ENCODE results near the gene ESCO1. TPM values are rescaled to one million over a fixed set of nuclear protein-coding genes. Genes with fewer than 3 reads are reported as not detected.
"Not testable (repeated sequence)": the region's sequence is repeated elsewhere in the genome, so short reads cannot be mapped to it uniquely, and the experiment has no call there.

The ESCO1 gene
- polyA plus RNA-seq, 1 donor from 2014 or later, result 11.4 TPM

DNA sequence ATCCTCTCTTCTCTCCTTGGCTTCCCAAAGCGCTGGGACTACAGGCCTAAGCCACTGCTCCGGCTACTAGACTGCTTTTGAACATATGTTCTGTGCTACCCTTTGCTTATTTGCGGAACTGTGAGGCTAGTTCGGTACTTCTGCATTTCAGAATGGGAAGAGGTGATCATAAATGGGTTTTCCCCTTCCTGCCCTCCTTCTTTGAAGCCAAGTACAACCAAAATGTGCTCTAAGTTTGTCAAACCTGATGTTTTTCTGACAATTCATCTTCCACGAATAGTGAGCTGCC, 1.7 kb upstream of the ESCO1 start:
- H3K9me3 Mint-ChIP-seq, result peaks cover 0 to 1% (median 0%) of the 10 kb centered on the region in 3 donors
- peaks cover 17 to 33% (median 26%) of the 10 kb centered on the region in 3 donors for H3K4me1 Mint-ChIP-seq
- peaks cover 1% of the 10 kb centered on the region for H3K27me3 Mint-ChIP-seq
- peak overlapping the region; percentile 98 to 100 (median 99) for H3K27ac Mint-ChIP-seq
- peak overlapping the region; percentile 61 to 96 (median 76) for H3K4me3 Mint-ChIP-seq
- H3K36me3 Mint-ChIP-seq, result no peaks in the 10 kb centered on the region

DNA sequence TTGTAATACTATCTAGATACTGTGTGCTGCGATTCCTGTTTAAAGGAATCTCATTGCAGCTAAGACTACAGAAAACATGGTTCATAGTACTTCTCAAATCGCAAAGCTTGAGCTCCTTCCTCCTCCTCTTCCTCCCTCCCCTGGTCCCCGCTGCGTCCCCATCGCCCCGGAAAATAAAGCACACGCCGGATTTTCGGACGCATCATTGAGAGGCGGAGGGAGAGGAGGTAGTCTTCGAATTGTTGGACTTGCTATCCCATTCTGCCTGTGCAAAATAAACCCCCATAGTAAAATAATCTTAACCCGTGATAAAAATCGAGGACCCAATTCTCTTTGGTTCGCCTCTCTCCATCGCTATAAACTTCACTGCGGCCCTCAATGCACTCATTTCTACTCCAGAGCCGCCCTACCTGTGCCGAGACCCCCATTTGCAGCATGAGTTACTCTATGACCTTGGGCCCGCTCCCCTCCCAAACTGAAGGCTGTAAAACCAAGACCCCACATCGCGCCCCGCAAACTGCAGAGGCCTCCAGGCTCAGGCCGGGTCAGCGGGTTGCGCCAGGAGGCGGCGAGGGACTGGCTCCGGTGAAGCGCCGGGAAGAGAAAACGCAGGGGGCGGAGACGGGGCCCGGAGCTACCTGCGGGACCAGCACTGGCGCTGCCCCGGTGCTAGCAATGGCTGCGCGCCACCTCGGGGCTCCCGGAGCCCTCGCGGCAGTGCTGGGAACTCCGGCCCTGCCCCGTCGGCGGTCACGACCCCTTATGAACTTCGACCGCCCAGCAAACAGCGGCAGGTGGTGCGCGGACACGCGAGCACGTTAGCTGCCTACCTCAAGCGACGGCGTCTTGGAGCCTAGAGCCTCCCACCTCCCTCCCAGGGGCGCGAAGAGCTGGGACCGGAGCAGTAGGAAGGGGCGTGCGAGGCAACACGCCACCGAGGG, 649 bp downstream of the ESCO1 start:
- Mint-ChIP-seq H3K27ac (peak overlapping the region; percentile 98 to 100 (median 99)), H3K4me1 (peaks cover 19 to 34% (median 33%) of the 10 kb centered on the region in 3 donors), H3K27me3 (peaks cover 1% of the 10 kb centered on the region), H3K4me3 (peak overlapping the region; percentile 89 to 97 (median 96)), H3K9me3 (peaks cover 0 to 1% (median 0%) of the 10 kb centered on the region in 3 donors), H3K36me3 (no peaks in the 10 kb centered on the region)

DNA sequence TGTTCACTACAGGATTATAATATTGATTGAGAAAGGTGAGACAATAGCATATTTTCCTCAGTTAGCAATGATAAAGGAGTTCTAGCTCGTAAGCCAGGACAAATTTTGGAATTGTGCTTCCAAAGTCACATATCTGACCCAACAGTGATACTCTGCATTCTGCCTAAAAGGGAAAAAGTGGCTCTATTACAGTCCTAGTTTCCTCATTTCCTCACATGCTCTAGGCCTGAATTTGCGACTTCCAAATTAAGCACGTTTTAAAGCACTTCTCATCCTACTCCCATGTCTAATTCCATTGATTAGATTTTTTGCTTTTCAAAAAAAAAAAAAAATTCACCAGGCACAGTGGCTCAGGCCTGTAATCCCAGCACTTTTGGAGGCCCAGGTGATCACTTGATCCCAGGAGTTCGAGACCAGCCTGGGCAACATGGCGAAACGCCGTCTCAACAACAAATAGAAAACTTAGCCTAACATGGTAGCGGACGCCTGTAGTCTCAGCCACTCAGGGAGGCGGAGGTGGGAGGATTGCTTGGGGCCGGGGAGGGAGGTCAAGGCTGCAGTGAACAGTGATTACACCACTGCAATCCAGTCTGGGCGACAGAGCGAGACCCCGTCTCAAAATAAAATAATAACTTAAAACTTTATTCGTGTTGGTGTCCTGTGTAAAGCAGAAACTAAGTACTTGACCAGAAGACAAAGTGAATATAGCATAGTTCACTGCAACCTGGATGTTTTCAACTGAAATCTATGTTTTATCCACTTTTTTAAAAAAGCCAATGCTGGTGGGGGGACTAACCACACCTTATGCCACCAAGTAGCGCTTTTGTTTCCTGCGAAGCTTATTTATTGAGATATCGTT, 1.5 kb downstream of the ESCO1 start:
- Mint-ChIP-seq H3K27ac (peak overlapping the region; percentile 98 to 100 (median 99)), H3K27me3 (peaks cover 1% of the 10 kb centered on the region), H3K4me3 (peak overlapping the region; percentile 89 to 97 (median 96)), H3K9me3 (peaks cover 0 to 1% (median 0%) of the 10 kb centered on the region in 3 donors), H3K36me3 (no peaks in the 10 kb centered on the region), H3K4me1 (peaks cover 22 to 35% (median 31%) of the 10 kb centered on the region in 3 donors)

DNA sequence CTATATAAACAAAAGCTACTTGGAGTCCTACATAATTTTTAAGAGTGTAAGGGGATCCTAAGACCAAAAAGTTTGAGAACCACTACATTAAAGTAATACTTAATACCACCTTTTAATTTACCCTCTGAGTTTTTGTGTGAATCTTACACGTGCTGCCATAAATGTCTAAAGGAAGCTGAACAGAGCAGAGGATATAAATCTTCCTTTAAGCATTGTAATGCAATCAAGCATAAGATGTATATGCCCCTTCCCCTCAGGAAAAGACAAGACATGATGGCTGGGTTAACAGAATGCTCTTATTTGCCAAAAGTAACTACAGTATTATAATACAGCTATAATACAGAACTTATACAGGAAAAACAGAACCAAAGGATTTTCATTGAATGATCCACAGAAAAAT, 2.9 kb downstream of the ESCO1 start:
- Mint-ChIP-seq H3K27me3 (peaks cover 1% of the 10 kb centered on the region), H3K4me3 (peak overlapping the region in 2 of 4 donors; percentile 39 to 65), H3K4me1 (peaks cover 21 to 34% (median 31%) of the 10 kb centered on the region in 3 donors), H3K9me3 (peaks cover 0 to 1% (median 0%) of the 10 kb centered on the region in 3 donors), H3K27ac (peak overlapping the region; percentile 19 to 71 (median 53)), H3K36me3 (no peaks in the 10 kb centered on the region)

DNA sequence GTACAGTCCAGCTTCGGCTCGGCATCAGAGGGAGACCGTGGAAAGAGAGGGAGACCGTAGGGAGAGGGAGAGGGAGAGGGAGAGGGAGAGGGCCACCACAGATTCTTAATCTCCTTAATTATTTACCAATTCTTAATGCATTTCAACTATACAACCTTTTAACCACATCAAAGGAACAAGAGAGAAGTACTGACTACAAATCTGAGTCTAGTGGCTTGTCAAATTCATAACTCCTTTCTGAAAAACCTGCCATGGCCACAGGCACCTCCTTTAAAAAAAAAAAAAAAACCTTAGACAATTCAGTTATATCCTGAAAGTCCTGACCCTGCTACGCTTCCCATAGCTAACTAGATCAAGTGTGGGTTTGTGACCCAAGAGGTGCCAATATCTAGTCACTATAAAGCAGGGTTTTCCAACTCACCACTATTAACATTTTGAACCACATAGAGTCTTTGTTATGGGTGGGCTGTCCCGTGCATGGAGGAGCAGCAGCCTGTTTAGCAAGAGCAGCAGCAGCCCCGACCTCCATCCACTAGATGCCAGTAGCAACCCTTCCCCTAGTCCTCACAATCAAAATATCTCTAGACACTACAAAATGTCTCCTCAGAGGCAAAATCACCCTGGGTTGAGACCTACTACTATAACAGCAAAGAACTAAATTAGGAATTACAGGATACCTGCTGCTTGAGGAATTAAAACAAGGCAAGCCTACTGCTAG, 6.8 kb downstream of the ESCO1 start:
- H3K27me3 Mint-ChIP-seq, result no peaks in the 10 kb centered on the region
- H3K36me3 Mint-ChIP-seq, result peaks cover 2% of the 10 kb centered on the region
- H3K4me3 Mint-ChIP-seq, result no peak overlapping the region
- peaks cover 11 to 24% (median 21%) of the 10 kb centered on the region in 3 donors for H3K4me1 Mint-ChIP-seq
- no peak overlapping the region for H3K27ac Mint-ChIP-seq
- H3K9me3 Mint-ChIP-seq, result no peaks in the 10 kb centered on the region

DNA sequence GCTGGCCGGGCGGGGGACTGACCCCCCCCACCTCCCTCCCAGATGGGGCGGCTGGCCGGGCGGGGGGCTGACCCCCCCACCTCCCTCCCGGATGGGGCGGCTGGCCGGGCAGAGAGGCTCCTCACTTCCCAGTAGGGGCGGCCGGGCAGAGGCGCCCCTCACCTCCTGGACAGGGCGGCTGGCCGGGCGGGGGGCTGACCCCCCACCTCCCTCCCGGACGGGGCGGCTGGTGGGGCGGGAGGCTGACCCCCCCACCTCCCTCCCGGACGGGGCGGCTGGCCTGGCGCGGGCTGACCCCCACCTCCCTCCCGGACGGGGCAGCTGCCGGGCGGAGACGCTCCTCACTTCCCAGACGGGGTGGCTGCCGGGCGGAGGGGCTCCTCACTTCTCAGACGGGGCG, 8.1 kb downstream of the ESCO1 start:
- H3K9me3 Mint-ChIP-seq, H3K27me3 Mint-ChIP-seq, H3K4me3 Mint-ChIP-seq, H3K36me3 Mint-ChIP-seq, H3K27ac Mint-ChIP-seq: not testable (repeated sequence)
- H3K4me1 Mint-ChIP-seq, result peaks cover 18 to 22% (median 19%) of the 10 kb centered on the region in 3 donors

DNA sequence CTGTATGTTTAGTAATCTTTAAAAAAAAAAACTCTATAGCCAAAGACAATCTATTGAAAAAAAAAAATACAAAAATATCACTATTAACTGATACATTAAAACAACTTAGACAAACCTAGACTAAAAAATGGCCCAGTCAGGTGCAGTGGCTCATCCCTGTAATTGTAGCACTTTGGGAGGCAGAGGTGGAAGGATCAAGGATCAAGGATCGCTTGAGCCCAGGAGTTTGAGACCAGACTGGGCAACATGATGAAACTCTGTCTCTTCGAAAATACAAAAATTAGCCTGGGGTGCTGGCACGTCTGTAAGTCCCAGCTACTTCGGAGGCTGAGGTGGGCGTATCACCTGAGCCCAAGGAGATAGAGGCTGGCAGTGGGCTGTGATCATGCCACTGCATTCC, 16.1 kb downstream of the ESCO1 start:
- Mint-ChIP-seq H3K27ac (no peak overlapping the region), H3K27me3 (no peaks in the 10 kb centered on the region), H3K4me1 (peaks cover 10 to 20% (median 12%) of the 10 kb centered on the region in 3 donors), H3K4me3 (no peak overlapping the region), H3K9me3 (no peaks in the 10 kb centered on the region), H3K36me3 (peaks cover 3% of the 10 kb centered on the region)

DNA sequence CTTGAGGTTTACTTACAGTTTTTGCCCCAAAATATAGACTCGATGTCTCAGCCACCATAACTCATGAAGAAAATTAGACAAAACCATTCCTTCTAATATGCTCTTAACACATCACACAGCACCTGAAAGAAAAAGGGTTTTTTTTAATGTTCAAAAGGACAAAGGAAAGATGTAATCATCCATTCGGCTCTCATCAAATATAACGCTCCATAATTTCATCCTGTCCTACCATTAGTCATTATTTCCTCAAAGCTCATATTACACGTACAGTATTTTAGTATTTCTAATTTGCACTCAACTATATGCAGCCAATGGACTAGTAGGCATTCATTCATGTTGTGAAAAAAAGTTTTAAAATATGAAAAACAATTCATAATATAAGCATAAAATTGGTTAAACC, 24.8 kb downstream of the ESCO1 start:
- H3K9me3 Mint-ChIP-seq, result no peaks in the 10 kb centered on the region
- H3K27me3 Mint-ChIP-seq, result no peaks in the 10 kb centered on the region
- H3K36me3 Mint-ChIP-seq, result peaks cover 15% of the 10 kb centered on the region
- peaks cover 4 to 15% (median 8%) of the 10 kb centered on the region in 3 donors for H3K4me1 Mint-ChIP-seq
- no peak overlapping the region for H3K4me3 Mint-ChIP-seq
- no peak overlapping the region for H3K27ac Mint-ChIP-seq

DNA sequence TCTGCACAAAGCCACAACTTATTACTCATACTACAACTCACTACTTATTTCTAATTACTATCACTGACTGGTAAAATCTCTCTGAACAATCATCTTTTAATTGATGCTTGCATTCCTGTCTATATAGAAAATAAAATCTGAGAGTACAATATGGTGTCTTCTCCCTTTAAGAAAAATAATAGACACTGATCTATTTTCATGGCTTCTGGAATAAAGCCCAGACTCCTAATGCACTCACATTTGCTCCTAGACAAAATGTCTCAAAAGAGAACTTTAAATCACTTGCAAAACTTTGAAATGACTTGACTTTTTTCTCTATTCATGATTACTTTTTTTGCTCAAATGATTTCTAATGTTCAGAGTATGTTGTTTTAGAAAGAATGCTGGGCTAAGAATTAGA, 28.7 kb downstream of the ESCO1 start:
- Mint-ChIP-seq H3K4me1 (peaks cover 0 to 6% (median 3%) of the 10 kb centered on the region in 3 donors), H3K4me3 (no peak overlapping the region), H3K27me3 (no peaks in the 10 kb centered on the region), H3K36me3 (peaks cover 11% of the 10 kb centered on the region), H3K27ac (no peak overlapping the region), H3K9me3 (no peaks in the 10 kb centered on the region)

DNA sequence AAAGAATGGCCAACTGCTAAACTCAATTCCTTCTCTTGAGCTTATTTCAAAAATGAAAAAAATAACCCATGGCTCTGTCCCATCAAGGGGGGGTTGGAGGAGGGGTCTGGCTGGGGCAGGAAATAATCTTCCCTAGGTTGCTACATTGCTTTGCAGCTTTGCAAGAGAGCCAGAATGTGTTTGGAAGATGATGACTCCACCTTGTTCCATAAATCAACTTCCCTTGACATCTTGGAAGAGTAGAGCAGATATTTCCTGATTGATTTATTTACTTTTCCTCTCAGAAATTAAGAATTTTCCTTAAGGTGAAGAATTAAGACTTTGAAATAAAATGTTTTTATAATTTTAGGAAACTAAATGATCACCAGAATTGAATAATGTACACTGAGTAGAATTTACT, 41.3 kb downstream of the ESCO1 start:
- Mint-ChIP-seq H3K27ac (peak overlapping the region in 1 of 3 donors; percentile 67), H3K27me3 (no peaks in the 10 kb centered on the region), H3K4me1 (peaks cover 0 to 1% (median 0%) of the 10 kb centered on the region in 3 donors), H3K9me3 (no peaks in the 10 kb centered on the region), H3K4me3 (no peak overlapping the region), H3K36me3 (peaks cover 17% of the 10 kb centered on the region)

DNA sequence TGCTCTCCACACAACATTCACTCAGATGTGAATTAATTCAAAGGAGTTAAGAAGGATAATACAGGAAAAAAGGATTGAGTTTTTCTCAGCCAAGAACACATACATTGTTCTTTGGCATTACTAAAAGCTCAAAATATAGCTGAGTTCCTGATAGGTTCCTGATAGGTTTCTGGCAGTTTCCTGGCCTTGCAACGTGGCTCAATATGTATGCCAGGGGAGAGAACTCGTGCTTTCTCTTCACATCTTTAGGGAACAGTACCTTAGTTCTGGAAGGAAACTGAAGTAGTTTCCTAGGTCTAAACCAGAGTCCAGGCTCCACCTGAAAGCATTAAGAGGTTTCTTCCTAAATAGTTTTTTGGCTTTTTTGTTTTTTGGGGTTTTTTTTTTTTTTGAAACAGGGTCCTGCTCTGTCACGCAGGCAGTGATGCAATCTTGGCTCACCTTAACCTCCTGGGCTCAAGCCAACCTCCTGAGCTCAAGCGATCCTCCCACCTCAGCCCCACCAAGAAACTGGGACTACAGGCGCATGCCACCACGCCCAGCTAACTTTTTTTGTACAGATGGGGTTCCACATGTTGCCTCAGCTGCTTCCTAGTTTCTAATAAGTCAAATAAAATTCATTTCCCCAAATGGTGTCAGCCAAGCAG, 42.8 kb downstream of the ESCO1 start:
- Mint-ChIP-seq H3K36me3 (peaks cover 16% of the 10 kb centered on the region), H3K27me3 (no peaks in the 10 kb centered on the region), H3K4me3 (no peak overlapping the region), H3K27ac (no peak overlapping the region), H3K4me1 (no peaks in the 10 kb centered on the region), H3K9me3 (no peaks in the 10 kb centered on the region)

DNA sequence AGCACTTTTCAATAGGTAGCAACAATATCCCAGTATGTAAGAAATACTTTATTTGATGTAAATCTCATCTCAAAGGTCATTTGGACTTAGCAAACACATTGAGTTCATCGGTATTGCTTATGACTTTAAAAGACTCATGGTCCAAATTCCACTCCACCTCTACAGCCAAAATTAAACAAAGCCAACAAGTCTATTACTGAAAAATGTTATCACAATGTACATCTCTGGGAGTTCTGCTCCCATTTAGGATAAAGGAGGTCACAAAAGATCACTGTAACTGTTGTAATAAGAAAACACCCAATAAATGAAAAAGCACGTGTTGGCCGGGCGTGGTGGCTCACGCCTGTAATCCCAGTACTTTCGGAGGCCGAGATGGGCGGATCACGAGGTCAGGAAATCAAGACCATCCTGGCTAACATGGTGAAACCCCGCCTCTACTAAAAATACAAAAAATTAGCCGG, 50.0 kb downstream of the ESCO1 start:
- no peaks in the 10 kb centered on the region for H3K9me3 Mint-ChIP-seq
- peaks cover 0 to 4% (median 3%) of the 10 kb centered on the region in 3 donors for H3K4me1 Mint-ChIP-seq
- H3K4me3 Mint-ChIP-seq, result no peak overlapping the region
- H3K27ac Mint-ChIP-seq, result no peak overlapping the region
- peaks cover 17% of the 10 kb centered on the region for H3K36me3 Mint-ChIP-seq
- no peaks in the 10 kb centered on the region for H3K27me3 Mint-ChIP-seq

DNA sequence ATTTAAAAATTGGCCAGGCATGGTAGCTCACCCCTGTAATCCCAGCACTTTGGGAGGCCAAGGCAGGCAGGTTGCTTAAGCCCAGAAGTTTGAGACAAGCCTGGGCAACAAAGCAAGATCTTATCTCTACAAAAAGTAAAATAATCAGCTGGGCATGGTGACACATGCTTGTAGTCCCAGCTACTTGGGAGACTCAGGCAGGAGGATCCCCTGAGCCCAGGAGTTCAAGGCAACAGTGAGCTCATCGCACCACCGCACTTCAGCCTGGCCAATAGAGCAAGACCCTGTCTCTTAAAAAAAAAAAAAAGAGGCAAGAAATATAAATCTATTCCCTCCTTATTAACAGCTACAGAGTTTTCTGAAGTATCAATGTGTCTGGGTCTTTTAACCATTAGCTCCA, 51.9 kb downstream of the ESCO1 start:
- Mint-ChIP-seq H3K4me3 (no peak overlapping the region), H3K9me3 (no peaks in the 10 kb centered on the region), H3K4me1 (peaks cover 0 to 6% (median 3%) of the 10 kb centered on the region in 3 donors), H3K27me3 (no peaks in the 10 kb centered on the region), H3K27ac (no peak overlapping the region), H3K36me3 (peaks cover 23% of the 10 kb centered on the region)

DNA sequence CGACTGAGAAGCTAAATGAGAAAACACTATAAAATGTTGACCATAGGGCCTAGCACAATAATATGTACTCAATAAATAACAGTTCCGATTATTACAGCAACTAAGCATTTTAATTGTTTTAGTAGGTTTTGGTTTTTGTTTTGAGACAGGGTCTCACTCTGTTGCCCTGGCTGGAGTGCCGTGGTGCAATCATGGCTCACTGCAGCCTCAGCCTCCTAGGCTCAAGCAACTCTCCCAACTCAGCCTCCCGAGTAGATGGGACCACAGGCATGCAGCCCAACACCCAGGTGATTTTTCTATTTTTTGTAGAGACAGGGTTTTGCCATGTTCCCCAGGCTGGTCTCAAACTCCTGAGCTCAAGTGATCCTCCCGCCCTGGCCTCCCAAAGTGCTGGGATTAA, 54.1 kb downstream of the ESCO1 start:
- Mint-ChIP-seq H3K27me3 (no peaks in the 10 kb centered on the region), H3K4me3 (peak overlapping the region in 1 of 4 donors; percentile 49), H3K36me3 (peaks cover 17% of the 10 kb centered on the region), H3K9me3 (no peaks in the 10 kb centered on the region), H3K4me1 (peaks cover 3 to 5% (median 5%) of the 10 kb centered on the region in 3 donors), H3K27ac (no peak overlapping the region)

All from IgD-negative memory B cell (primary cell).